Measurements from ENCODE around the gene ZNRD2.
A peak's percentile ranks its signal among the peaks of the same experiment; 100 is the strongest.

Gene ZNRD2

DNA sequence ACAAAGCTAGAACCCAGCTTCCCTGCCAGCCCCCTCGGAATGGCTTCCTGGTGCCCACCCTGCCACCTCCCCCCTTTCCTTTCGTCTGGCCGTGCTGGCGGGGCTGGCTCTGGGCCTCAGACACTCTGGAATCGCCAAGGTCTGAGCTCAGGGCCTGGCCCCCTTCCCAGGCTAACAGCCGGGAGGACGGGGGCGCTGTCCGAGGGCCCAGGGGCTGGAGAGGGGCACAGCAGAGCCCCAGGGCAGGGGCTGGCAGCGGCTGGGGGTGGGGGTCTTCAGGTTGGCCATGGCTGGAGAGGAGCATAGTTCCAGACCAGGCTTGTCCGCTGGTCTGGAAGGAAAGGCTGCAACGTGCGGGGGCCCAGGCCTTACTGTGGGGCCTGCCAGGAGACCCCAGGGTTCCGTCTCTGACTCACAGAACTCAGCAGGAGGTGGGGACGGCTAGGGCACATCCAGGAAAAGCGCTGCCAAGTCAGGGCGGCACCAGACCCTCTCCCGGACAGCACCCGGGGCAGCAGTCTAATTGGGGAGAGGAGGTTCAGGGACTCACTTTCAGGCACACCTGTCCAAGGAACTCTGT is 11.3 kb upstream of the ZNRD2 start:
- no peaks in the 10 kb centered on the region for H3K27me3 ChIP-seq (ENCODE audit: insufficient read depth, low read depth, severe bottlenecking)
- peak overlapping the region; percentile 59; the same call in 1 of the 2 replicates for H3K27ac ChIP-seq
- no peaks in the 10 kb centered on the region for H3K36me3 ChIP-seq
- TF ChIP-seq, protein P1, sequence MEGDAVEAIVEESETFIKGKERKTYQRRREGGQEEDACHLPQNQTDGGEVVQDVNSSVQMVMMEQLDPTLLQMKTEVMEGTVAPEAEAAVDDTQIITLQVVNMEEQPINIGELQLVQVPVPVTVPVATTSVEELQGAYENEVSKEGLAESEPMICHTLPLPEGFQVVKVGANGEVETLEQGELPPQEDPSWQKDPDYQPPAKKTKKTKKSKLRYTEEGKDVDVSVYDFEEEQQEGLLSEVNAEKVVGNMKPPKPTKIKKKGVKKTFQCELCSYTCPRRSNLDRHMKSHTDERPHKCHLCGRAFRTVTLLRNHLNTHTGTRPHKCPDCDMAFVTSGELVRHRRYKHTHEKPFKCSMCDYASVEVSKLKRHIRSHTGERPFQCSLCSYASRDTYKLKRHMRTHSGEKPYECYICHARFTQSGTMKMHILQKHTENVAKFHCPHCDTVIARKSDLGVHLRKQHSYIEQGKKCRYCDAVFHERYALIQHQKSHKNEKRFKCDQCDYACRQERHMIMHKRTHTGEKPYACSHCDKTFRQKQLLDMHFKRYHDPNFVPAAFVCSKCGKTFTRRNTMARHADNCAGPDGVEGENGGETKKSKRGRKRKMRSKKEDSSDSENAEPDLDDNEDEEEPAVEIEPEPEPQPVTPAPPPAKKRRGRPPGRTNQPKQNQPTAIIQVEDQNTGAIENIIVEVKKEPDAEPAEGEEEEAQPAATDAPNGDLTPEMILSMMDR (IDR thresholded peaks at IDR 0.05; ENCODE audit: low read depth, low read length), result no peak
- DNase-seq, result no peak
- no peaks in the 10 kb centered on the region for H3K9me3 ChIP-seq (ENCODE audit: severe bottlenecking)
- H3K4me3 ChIP-seq (ENCODE audit: low read depth, low read length), result peak overlapping the region; percentile 57

DNA sequence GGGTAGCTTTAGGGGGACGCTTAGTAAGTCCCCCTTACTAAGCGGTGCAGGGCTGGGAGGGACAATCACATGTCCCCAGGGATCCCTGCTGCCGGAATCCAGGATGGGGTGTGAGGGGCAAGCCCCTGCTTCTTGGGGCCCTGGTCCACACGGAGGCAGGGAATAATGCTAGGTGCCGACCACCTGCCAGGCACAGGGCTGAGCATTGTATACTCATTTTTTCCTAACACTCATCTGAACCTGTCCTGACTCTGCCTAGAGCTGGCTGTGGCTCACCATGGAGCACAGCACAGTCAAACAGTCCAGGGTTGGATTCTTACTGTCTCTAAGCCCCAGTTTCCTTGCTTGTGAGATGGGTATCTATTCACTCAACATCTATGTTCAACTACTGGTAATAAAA is 10.7 kb upstream of the ZNRD2 start:
- no peak for DNase-seq

DNA sequence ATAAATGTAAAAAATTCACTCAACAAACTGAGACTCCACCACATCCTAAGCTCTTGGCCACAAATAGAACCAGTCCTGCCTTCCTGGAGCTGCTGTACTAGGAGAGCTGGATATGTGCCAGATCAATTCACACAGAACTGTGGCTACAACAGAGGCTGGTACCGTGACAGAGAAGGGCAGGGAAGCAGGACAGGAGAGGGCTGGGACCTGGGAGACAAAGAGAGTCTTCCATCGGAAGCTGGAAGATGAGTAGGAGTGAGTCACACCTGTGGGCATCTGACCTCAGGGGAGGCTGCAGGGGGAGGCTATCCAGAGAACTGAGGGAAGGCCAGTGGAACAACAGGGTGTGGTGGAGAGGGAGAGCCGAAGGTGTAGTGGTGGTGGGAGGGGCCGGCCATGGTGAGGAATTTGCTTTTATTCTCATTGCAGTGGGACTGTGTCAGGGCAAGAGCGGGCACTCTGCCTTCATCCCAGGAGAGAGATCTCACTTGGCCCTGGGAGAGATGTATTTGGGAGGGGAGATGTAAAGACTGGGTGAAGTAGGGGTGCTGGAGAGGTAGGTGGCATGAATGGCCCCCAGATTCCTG is 10.2 kb upstream of the ZNRD2 start:
- Histone ChIP-seq H3K36me3 (no peaks in the 10 kb centered on the region), H3K27ac (no peak overlapping the region), H3K4me3 (ENCODE audit: low read depth, low read length) (no peak overlapping the region), H3K9me3 (ENCODE audit: severe bottlenecking) (no peaks in the 10 kb centered on the region), H3K27me3 (ENCODE audit: insufficient read depth, low read depth, severe bottlenecking) (no peaks in the 10 kb centered on the region)
- DNase-seq, result no peak
- TF ChIP-seq, protein P1 (IDR thresholded peaks at IDR 0.05; ENCODE audit: low read depth, low read length), result no peak

More for the DNA sequence above, 10.7 kb upstream of the ZNRD2 start:
- Histone ChIP-seq H3K36me3 (no peaks in the 10 kb centered on the region), H3K9me3 (ENCODE audit: severe bottlenecking) (no peaks in the 10 kb centered on the region), H3K4me3 (ENCODE audit: low read depth, low read length) (no peak overlapping the region), H3K27me3 (ENCODE audit: insufficient read depth, low read depth, severe bottlenecking) (no peaks in the 10 kb centered on the region), H3K27ac (no peak overlapping the region)
- TF ChIP-seq, protein P1 (IDR thresholded peaks at IDR 0.05; ENCODE audit: low read depth, low read length), result no peak

DNA sequence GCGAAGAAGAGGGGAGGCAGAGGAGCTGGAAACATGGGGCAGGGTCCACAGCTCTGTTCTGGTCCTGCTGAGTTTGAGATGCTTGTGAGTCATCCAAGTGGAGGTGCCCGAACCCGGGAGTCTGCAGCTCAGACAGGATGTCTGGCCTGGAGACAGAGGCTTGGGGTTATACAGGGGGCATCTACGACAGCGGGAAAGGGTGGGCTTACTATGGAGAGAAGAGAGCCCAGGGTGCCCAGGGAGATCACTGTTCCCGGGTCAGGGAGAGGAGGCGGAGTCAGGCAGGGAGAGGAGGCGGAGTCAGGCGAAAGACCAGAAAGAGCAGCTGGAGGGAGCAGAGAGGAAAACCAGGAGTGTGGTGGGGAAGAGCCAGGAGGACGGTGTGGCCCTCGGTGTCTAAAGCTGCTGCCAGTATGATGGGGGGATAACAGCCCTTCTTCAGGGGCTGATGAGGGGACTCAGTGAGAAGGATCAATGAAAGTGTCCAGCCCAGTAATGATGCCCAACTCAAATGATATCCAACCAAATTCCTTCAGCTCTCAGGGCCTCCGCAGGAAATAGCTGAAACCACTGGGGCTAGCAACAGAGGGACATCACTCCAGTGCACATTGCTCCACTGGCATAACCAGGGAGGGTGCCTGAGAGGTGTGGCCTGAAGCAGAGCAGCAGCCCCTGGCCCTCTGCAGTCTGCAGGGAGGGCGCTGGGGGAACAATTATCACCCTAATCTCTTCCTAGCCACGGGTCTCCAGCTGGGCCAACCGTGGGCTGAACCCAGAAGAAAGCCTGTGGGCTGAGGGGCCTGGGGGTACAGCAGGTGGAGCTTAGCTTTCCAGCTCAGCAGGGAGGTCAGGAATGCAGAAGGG is 9.5 kb upstream of the ZNRD2 start:
- H3K27me3 ChIP-seq (ENCODE audit: insufficient read depth, low read depth, severe bottlenecking), result no peaks in the 10 kb centered on the region
- H3K36me3 ChIP-seq, result no peaks in the 10 kb centered on the region
- no peak overlapping the region for H3K4me3 ChIP-seq (ENCODE audit: low read depth, low read length)
- peak overlapping the region; percentile 20; the same call in 1 of the 2 replicates for H3K27ac ChIP-seq
- TF ChIP-seq, protein P1 (IDR thresholded peaks at IDR 0.05; ENCODE audit: low read depth, low read length), result no peak
- peak; percentile 74 for DNase-seq
- no peaks in the 10 kb centered on the region for H3K9me3 ChIP-seq (ENCODE audit: severe bottlenecking)

DNA sequence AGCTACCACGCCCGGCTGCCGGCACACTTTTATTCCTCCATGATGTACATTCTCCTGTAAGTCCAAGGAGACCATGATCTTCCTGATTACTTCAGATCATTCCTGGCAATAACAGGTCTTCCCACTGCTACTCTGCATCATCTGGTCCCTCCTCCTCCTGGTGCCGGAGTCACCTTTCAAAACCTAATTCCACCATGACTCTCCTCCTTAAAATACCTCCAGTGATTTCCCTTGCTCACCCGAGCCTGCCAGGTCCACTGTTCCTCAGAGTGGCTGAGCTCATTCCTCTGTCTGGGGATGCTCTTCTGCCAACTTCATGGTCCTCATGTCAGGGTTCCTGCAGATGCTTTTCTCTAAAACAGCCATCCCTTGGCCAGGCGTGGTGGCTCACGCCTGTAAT is 8.3 kb upstream of the ZNRD2 start:
- no peaks in the 10 kb centered on the region for H3K36me3 ChIP-seq
- no peaks in the 10 kb centered on the region for H3K9me3 ChIP-seq (ENCODE audit: severe bottlenecking)
- no peaks in the 10 kb centered on the region for H3K27me3 ChIP-seq (ENCODE audit: insufficient read depth, low read depth, severe bottlenecking)
- no peak overlapping the region for H3K27ac ChIP-seq
- no peak for DNase-seq
- H3K4me3 ChIP-seq (ENCODE audit: low read depth, low read length), result no peak overlapping the region
- TF ChIP-seq, protein P1 (IDR thresholded peaks at IDR 0.05; ENCODE audit: low read depth, low read length), result no peak
